GDM1 (cell line): Measurements from ENCODE around the gene PNPLA6.
"Not testable (repeated sequence)": the region's sequence is repeated elsewhere in the genome, so short reads cannot be mapped to it uniquely, and the experiment has no call there.

Experiments used
- DNase-seq: peaks from one replicate; lab custom pipeline; 2025; lab: John Stamatoyannopoulos, UW

Gene PNPLA6

GRCh38 chr19:7533925-7534480 is 1.5 kb upstream of the PNPLA6 start:
- DNase-seq: peak; percentile 68

- no peak for DNase-seq
Measured at GRCh38 chr19:7534531-7535046, 928 bp upstream of the PNPLA6 start.

GRCh38 chr19:7535998-7536695 is 630 bp downstream of the PNPLA6 start:
- no peak for DNase-seq

- not testable (repeated sequence) for DNase-seq
Measured at GRCh38 chr19:7538990-7539389, 3.5 kb downstream of the PNPLA6 start.

GRCh38 chr19:7539827-7540425 is 4.4 kb downstream of the PNPLA6 start:
- no peak for DNase-seq

GRCh38 chr19:7540761-7541474 is 5.4 kb downstream of the PNPLA6 start:
- no peak for DNase-seq

GRCh38 chr19:7541475-7541824 is 5.9 kb downstream of the PNPLA6 start:
- no peak for DNase-seq

GRCh38 chr19:7541828-7542443 is 6.4 kb downstream of the PNPLA6 start:
- no peak for DNase-seq

- DNase-seq: no peak
Measured at GRCh38 chr19:7542556-7543348, 7.2 kb downstream of the PNPLA6 start.

- peak; percentile 51 for DNase-seq
Measured at GRCh38 chr19:7544626-7545025, 9.1 kb downstream of the PNPLA6 start.

GRCh38 chr19:7545300-7545699 is 9.8 kb downstream of the PNPLA6 start:
- no peak for DNase-seq

GRCh38 chr19:7545904-7546303 is 10.4 kb downstream of the PNPLA6 start:
- DNase-seq: no peak

GRCh38 chr19:7547159-7547558 is 11.6 kb downstream of the PNPLA6 start:
- no peak for DNase-seq

- no peak for DNase-seq
Measured at GRCh38 chr19:7549429-7550148, 14.1 kb downstream of the PNPLA6 start.

- no peak for DNase-seq
Measured at GRCh38 chr19:7550169-7550770, 14.8 kb downstream of the PNPLA6 start.

- DNase-seq: no peak
Measured at GRCh38 chr19:7550987-7551761, 15.7 kb downstream of the PNPLA6 start.

- DNase-seq: no peak
Measured at GRCh38 chr19:7552781-7553180, 17.3 kb downstream of the PNPLA6 start.

GRCh38 chr19:7554565-7554964 is 19.0 kb downstream of the PNPLA6 start:
- DNase-seq: no peak

- no peak for DNase-seq
Measured at GRCh38 chr19:7554990-7555864, 19.7 kb downstream of the PNPLA6 start.
